HEK293 (cell line): ENCODE data around the gene ACOT8.

Experiments
- CTCF ChIA-PET: fragments of 350-600 bp; formaldehyde crosslinking; extraction: SDS; loops from one replicate; lab custom pipeline; 2021; ENCODE audit warnings: antibody characterized with exemption; lab: Yijun Ruan, JAX
- POLR2A ChIA-PET: fragments of 300-600 bp; formaldehyde crosslinking; extraction: SDS; loops from one replicate; lab custom pipeline; 2020; ENCODE audit warnings: antibody characterized with exemption, inconsistent platforms; lab: Yijun Ruan, JAX
- H3K27ac ChIP-seq: fragments of 200-500 bp; sonication (Bioruptor generic); 2 replicates; pipeline ENCODE4 v1.5.1; 2014; ENCODE audit warnings: low read depth, low read length, control low read depth, inconsistent platforms; ENCODE audit errors: extremely low read depth
- H3K36me3 ChIP-seq, 2 experiments: fragments of 200-500 bp in 1 of 2; sonication (Bioruptor generic) in 1 of 2; 1 replicate in 1 of 2; 2 replicates in 1 of 2; pipeline ENCODE4 v1.5.1; 2014 to 2017; ENCODE audit warnings: inconsistent platforms in 2 of 2, low read length in 2 of 2; ENCODE audit not compliant: control insufficient read depth in 2 of 2, insufficient read depth in 1 of 2
- H3K4me1 ChIP-seq: fragments of 200-500 bp; sonication (Bioruptor generic); 2 replicates; pipeline ENCODE4 v1.5.1; 2014; ENCODE audit warnings: mild to moderate bottlenecking, low read length, inconsistent platforms; ENCODE audit not compliant: control insufficient read depth, insufficient read depth
- H3K4me3 ChIP-seq: 2 replicates; pipeline ENCODE4 v1.5.1; 2011; ENCODE audit warnings: low read depth, mild to moderate bottlenecking, control low read depth, low read length, moderate library complexity
- H3K9me3 ChIP-seq: fragments of 200-500 bp; sonication (Bioruptor generic); 2 replicates; pipeline ENCODE4 v1.5.1; 2014; ENCODE audit warnings: low read depth, low read length, inconsistent platforms; ENCODE audit not compliant: control insufficient read depth, insufficient read depth
- KLF1 ChIP-seq: fragments of 450-650 bp; formaldehyde crosslinking; IDR thresholded peaks from 2 replicates; pipeline ENCODE4 v1.5.1; 2016; ENCODE audit warnings: missing biosample characterization, missing genetic modification characterization
- KLF10 ChIP-seq: fragments of 450-650 bp; IDR thresholded peaks from 2 replicates; pipeline ENCODE4 v1.5.1; 2018; ENCODE audit warnings: missing biosample characterization, mild to moderate bottlenecking, missing genetic modification characterization
- KLF17 ChIP-seq: fragments of 450-650 bp; formaldehyde crosslinking; IDR thresholded peaks from 2 replicates; pipeline ENCODE4 v1.5.1; 2016; ENCODE audit warnings: missing biosample characterization, missing genetic modification characterization
- PRDM6 ChIP-seq: fragments of 450-650 bp; formaldehyde crosslinking; IDR thresholded peaks from 2 replicates; pipeline ENCODE4 v1.5.1; 2017; ENCODE audit warnings: missing biosample characterization, missing genetic modification characterization
- RBAK ChIP-seq: fragments of 450-650 bp; formaldehyde crosslinking; IDR thresholded peaks from 2 replicates; pipeline ENCODE4 v1.5.1; 2016; ENCODE audit warnings: missing biosample characterization, missing genetic modification characterization
- SP7 ChIP-seq: fragments of 450-650 bp; formaldehyde crosslinking; IDR thresholded peaks from 2 replicates; pipeline ENCODE4 v1.5.1; 2016; ENCODE audit warnings: missing biosample characterization, missing genetic modification characterization
- WT1 ChIP-seq: fragments of 450-650 bp; formaldehyde crosslinking; IDR thresholded peaks from 2 replicates; pipeline ENCODE4 v1.5.1; 2016; ENCODE audit warnings: missing biosample characterization, missing genetic modification characterization
- ZBTB17 ChIP-seq: fragments of 450-650 bp; formaldehyde crosslinking; IDR thresholded peaks from 2 replicates; pipeline ENCODE4 v1.5.1; 2016; ENCODE audit warnings: missing biosample characterization, missing genetic modification characterization
- ZBTB8A ChIP-seq: fragments of 450-650 bp; formaldehyde crosslinking; IDR thresholded peaks from 2 replicates; pipeline ENCODE4 v1.5.1; 2016; ENCODE audit warnings: missing biosample characterization, missing genetic modification characterization
- ZFHX2 ChIP-seq: fragments of 450-650 bp; formaldehyde crosslinking; conservative IDR thresholded peaks from 2 replicates; pipeline ENCODE4 v1.5.1; 2016; ENCODE audit warnings: missing biosample characterization, missing genetic modification characterization
- ZNF146 ChIP-seq: fragments of 450-650 bp; formaldehyde crosslinking; IDR thresholded peaks from 2 replicates; pipeline ENCODE4 v1.5.1; 2016; ENCODE audit warnings: missing biosample characterization, missing genetic modification characterization
- ZNF18 ChIP-seq: fragments of 450-650 bp; formaldehyde crosslinking; IDR thresholded peaks from 2 replicates; pipeline ENCODE4 v1.5.1; 2016; ENCODE audit warnings: missing biosample characterization, missing genetic modification characterization
- ZNF335 ChIP-seq: fragments of 450-650 bp; formaldehyde crosslinking; conservative IDR thresholded peaks from 2 replicates; pipeline ENCODE4 v1.5.1; 2016; ENCODE audit warnings: missing biosample characterization, missing genetic modification characterization
- ZNF366 ChIP-seq: fragments of 450-650 bp; formaldehyde crosslinking; conservative IDR thresholded peaks from 2 replicates; pipeline ENCODE4 v1.5.1; 2016; ENCODE audit warnings: missing biosample characterization, missing genetic modification characterization
- ZNF561 ChIP-seq: fragments of 450-650 bp; IDR thresholded peaks from 2 replicates; pipeline ENCODE4 v1.5.1; 2018; ENCODE audit warnings: missing biosample characterization, missing genetic modification characterization, borderline replicate concordance
- ZNF610 ChIP-seq: fragments of 450-650 bp; formaldehyde crosslinking; IDR thresholded peaks from 2 replicates; pipeline ENCODE4 v1.5.1; 2016; ENCODE audit warnings: missing biosample characterization, missing genetic modification characterization, borderline replicate concordance
- ZNF629 ChIP-seq: fragments of 450-650 bp; formaldehyde crosslinking; IDR thresholded peaks from 2 replicates; pipeline ENCODE4 v1.5.1; 2017; ENCODE audit warnings: missing biosample characterization, missing genetic modification characterization
- ZNF785 ChIP-seq: fragments of 450-650 bp; formaldehyde crosslinking; IDR thresholded peaks from 2 replicates; pipeline ENCODE4 v1.5.1; 2016; ENCODE audit warnings: missing biosample characterization, missing genetic modification characterization
- ZNF792 ChIP-seq: fragments of 450-650 bp; formaldehyde crosslinking; IDR thresholded peaks from 2 replicates; pipeline ENCODE4 v1.5.1; 2016; ENCODE audit warnings: missing biosample characterization, missing genetic modification characterization
- TF ChIP-seq, protein P1 (sequence below): fragments of 450-650 bp; formaldehyde crosslinking; IDR thresholded peaks from 2 replicates; pipeline ENCODE4 v1.5.1; 2016; ENCODE audit warnings: missing biosample characterization, missing genetic modification characterization
- TF ChIP-seq, protein P2 (sequence below): fragments of 450-650 bp; formaldehyde crosslinking; IDR thresholded peaks from 2 replicates; pipeline ENCODE4 v1.5.1; 2017; ENCODE audit warnings: missing biosample characterization, missing genetic modification characterization
- TF ChIP-seq, protein P3 (sequence below): fragments of 450-650 bp; formaldehyde crosslinking; IDR thresholded peaks from 2 replicates; pipeline ENCODE4 v1.5.1; 2016; ENCODE audit warnings: missing biosample characterization, missing genetic modification characterization
- TF ChIP-seq, protein P4 (sequence below): fragments of 450-650 bp; formaldehyde crosslinking; IDR thresholded peaks from 2 replicates; pipeline ENCODE4 v1.5.1; 2016; ENCODE audit warnings: missing biosample characterization, missing genetic modification characterization, borderline replicate concordance

The ACOT8 gene

DNA sequence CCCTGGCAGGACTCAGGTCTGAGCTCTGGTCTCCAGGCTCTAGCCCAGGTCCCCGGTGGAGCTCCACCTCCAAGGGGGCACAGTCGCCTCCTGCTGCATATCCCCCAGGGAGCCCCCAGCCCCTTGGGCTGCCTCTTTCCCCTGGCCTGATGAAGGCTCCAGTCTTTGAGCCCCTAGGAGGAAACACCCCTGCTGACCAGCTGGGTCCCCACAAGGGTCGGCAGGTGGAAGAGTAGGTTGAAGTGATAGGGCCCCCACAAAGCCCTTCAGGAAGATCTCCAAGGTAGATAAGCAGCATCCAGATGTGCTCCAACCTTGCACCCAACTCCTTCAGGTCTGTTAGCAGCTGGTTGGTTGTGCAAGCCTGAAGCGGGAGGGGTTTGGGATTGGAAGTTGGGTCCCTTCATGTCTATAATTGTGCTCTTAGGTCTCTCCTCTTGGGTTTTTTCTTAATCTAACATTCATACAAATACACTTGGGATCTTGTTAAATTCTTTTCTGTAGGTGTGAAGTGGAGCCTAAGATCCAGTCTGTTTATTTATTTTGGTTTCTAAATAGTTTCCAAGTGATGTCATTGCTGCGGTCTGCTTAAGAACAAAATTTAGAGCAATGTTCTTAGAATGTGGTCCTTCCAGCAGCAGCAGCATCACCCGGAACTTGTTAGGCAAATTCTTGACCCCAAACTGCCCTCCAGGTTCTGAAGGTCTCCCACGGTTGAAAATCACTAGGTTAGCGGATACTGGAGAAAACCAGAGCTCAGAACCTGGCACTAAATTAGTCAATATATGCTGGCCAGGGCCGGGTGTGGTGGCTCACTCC lies 39.6 kb downstream of the ACOT8 start:
- H3K9me3 ChIP-seq: no peaks in the 10 kb centered on the region
- H3K36me3 ChIP-seq: peaks cover 0 to 47% of the 10 kb centered on the region in 2 experiments; a peak in 2 of 3 replicates
- ChIA-PET CTCF (interaction anchor here (0.8 to 4.3 kb wide), 2 partner anchors 17 to 159 kb away, joined by 4 to 21 read pairs; no protein-coding TSS in a partner anchor), POLR2A (interaction anchor here (0.9 to 1.2 kb wide), 5 partner anchors 8 to 116 kb away, joined by 3 to 5 read pairs (median 3); partner anchors contain the start of genes PCIF1 and ZSWIM1)
- H3K27ac ChIP-seq: peak overlapping the region; percentile 21; the same call in 1 of the 2 replicates
- no peak overlapping the region for H3K4me3 ChIP-seq
- peaks cover 7% of the 10 kb centered on the region; the same call in 1 of the 2 replicates for H3K4me1 ChIP-seq
- TF ChIP-seq ZNF146 (no peak), KLF1 (tag by site-specific recombination) (peak; percentile 12; the same call in 1 of the 2 replicates), ZNF610 (tag by site-specific recombination) (no peak), SP7 (tag by site-specific recombination) (peak; percentile 66), ZFHX2 (tag by site-specific recombination) (0 out of 2 replicates have a peak, but pooled peaks have one; percentile 24), KLF17 (tag by site-specific recombination) (peak; percentile 82), ZBTB17 (tag by site-specific recombination) (peak; percentile 71), RBAK (no peak), ZBTB8A (0 out of 2 replicates have a peak, but pooled peaks have one; percentile 17), ZNF792 (tag by site-specific recombination) (no peak), ZNF18 (tag by site-specific recombination) (peak; percentile 96), ZNF785 (tag by site-specific recombination) (no peak), KLF10 (tag by site-specific recombination) (0 out of 2 replicates have a peak, but pooled peaks have one; percentile 38), ZNF561 (tag by site-specific recombination) (0 out of 2 replicates have a peak, but pooled peaks have one; percentile 37), PRDM6 (tag by site-specific recombination) (peak; percentile 86), ZNF335 (tag by site-specific recombination) (peak; percentile 35; the same call in 1 of the 2 replicates), WT1 (tag by site-specific recombination) (peak; percentile 77), ZNF629 (tag by site-specific recombination) (peak; percentile 85), ZNF366 (peak; percentile 69)
- TF ChIP-seq, protein P1, sequence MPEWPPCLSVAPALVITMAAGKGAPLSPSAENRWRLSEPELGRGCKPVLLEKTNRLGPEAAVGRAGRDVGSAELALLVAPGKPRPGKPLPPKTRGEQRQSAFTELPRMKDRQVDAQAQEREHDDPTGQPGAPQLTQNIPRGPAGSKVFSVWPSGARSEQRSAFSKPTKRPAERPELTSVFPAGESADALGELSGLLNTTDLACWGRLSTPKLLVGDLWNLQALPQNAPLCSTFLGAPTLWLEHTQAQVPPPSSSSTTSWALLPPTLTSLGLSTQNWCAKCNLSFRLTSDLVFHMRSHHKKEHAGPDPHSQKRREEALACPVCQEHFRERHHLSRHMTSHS (tag by site-specific recombination): no peak
- TF ChIP-seq, protein P2, sequence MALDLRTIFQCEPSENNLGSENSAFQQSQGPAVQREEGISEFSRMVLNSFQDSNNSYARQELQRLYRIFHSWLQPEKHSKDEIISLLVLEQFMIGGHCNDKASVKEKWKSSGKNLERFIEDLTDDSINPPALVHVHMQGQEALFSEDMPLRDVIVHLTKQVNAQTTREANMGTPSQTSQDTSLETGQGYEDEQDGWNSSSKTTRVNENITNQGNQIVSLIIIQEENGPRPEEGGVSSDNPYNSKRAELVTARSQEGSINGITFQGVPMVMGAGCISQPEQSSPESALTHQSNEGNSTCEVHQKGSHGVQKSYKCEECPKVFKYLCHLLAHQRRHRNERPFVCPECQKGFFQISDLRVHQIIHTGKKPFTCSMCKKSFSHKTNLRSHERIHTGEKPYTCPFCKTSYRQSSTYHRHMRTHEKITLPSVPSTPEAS: no peak
- TF ChIP-seq, protein P3, sequence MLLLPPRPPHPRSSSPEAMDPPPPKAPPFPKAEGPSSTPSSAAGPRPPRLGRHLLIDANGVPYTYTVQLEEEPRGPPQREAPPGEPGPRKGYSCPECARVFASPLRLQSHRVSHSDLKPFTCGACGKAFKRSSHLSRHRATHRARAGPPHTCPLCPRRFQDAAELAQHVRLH (tag by site-specific recombination): no peak
- TF ChIP-seq, protein P4, sequence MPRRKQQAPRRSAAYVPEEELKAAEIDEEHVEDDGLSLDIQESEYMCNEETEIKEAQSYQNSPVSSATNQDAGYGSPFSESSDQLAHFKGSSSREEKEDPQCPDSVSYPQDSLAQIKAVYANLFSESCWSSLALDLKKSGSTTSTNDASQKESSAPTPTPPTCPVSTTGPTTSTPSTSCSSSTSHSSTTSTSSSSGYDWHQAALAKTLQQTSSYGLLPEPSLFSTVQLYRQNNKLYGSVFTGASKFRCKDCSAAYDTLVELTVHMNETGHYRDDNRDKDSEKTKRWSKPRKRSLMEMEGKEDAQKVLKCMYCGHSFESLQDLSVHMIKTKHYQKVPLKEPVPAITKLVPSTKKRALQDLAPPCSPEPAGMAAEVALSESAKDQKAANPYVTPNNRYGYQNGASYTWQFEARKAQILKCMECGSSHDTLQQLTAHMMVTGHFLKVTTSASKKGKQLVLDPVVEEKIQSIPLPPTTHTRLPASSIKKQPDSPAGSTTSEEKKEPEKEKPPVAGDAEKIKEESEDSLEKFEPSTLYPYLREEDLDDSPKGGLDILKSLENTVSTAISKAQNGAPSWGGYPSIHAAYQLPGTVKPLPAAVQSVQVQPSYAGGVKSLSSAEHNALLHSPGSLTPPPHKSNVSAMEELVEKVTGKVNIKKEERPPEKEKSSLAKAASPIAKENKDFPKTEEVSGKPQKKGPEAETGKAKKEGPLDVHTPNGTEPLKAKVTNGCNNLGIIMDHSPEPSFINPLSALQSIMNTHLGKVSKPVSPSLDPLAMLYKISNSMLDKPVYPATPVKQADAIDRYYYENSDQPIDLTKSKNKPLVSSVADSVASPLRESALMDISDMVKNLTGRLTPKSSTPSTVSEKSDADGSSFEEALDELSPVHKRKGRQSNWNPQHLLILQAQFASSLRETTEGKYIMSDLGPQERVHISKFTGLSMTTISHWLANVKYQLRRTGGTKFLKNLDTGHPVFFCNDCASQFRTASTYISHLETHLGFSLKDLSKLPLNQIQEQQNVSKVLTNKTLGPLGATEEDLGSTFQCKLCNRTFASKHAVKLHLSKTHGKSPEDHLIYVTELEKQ (tag by site-specific recombination): peak; percentile 40; the same call in 1 of the 2 replicates
